Measurements from ENCODE around the gene YIF1A.

- no peak for TF ChIP-seq EP300 (IDR thresholded peaks at IDR 0.05)
- no peak for TF ChIP-seq CTCF (IDR thresholded peaks at IDR 0.05)
- TF ChIP-seq POLR2AphosphoS5 (IDR thresholded peaks at IDR 0.05), result no peak
- no peak for TF ChIP-seq POLR2A (IDR thresholded peaks at IDR 0.05)
These were observed 22.4 kb downstream of the YIF1A start for GRCh38 chr11:66266378-66267038.

Measured in stomach (tissue), 4 donors.